ENCODE data around the gene OLFML3. TPM values are rescaled to one million over a fixed set of nuclear protein-coding genes. Genes with fewer than 3 reads are reported as not detected.

Gene OLFML3
- total RNA-seq, 1 donor, result 135 TPM

GRCh38 chr1:113950908-113951307 is 28.4 kb upstream of the OLFML3 start:
- DNase-seq (ENCODE audit: low read depth), result no peak
- no peak overlapping the region for H3K4me3 ChIP-seq (ENCODE audit: low read depth, low read length)
- TF ChIP-seq, protein P1, sequence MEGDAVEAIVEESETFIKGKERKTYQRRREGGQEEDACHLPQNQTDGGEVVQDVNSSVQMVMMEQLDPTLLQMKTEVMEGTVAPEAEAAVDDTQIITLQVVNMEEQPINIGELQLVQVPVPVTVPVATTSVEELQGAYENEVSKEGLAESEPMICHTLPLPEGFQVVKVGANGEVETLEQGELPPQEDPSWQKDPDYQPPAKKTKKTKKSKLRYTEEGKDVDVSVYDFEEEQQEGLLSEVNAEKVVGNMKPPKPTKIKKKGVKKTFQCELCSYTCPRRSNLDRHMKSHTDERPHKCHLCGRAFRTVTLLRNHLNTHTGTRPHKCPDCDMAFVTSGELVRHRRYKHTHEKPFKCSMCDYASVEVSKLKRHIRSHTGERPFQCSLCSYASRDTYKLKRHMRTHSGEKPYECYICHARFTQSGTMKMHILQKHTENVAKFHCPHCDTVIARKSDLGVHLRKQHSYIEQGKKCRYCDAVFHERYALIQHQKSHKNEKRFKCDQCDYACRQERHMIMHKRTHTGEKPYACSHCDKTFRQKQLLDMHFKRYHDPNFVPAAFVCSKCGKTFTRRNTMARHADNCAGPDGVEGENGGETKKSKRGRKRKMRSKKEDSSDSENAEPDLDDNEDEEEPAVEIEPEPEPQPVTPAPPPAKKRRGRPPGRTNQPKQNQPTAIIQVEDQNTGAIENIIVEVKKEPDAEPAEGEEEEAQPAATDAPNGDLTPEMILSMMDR (IDR thresholded peaks at IDR 0.05; ENCODE audit: insufficient read depth, low read length), result no peak

DNA sequence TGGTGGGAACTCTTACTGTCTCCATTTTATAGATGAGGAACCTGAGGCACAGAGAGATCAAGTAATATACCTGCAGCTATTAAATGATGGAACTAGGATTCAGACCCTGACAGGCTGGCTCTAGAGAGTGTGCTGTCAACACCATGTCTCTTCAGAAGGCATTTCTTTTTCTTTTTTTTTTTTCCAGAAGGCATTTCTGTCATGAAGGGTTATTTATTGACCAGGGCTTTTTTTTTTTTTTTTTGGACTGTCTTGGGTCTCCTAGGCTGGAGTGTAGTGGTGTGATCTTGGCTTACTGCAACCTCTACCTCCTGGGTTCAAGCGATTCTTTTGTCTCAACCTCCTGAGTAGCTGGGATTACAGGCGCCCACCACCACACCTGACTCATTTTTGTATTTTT is 27.6 kb upstream of the OLFML3 start:
- no peak overlapping the region for H3K4me3 ChIP-seq (ENCODE audit: low read depth, low read length)
- TF ChIP-seq, protein P1 (IDR thresholded peaks at IDR 0.05; ENCODE audit: insufficient read depth, low read length), result no peak
- no peak for DNase-seq (ENCODE audit: low read depth)

DNA sequence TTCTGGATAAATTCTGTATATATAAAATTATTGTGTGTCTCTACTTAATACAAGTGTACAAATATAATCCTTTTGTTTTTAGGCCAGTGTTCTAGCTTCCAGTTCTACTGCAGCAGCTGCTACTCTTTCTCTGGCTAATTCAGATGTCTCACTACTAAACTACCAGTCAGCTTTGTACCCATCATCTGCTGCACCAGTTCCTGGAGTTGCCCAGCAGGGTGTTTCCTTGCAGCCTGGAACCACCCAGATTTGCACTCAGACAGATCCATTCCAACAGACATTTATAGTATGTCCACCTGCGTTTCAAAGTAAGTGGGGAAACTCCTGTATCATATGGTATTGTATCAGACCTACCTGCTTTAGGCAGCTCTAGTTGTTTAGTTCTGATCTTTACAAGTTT is 21.3 kb upstream of the OLFML3 start:
- TF ChIP-seq, protein P1 (IDR thresholded peaks at IDR 0.05; ENCODE audit: insufficient read depth, low read length), result no peak
- no peak overlapping the region for H3K4me3 ChIP-seq (ENCODE audit: low read depth, low read length)
- no peak for DNase-seq (ENCODE audit: low read depth)

- TF ChIP-seq, protein P1 (IDR thresholded peaks at IDR 0.05; ENCODE audit: insufficient read depth, low read length), result no peak
- no peak overlapping the region for H3K4me3 ChIP-seq (ENCODE audit: low read depth, low read length)
- DNase-seq (ENCODE audit: low read depth), result no peak
Measured at GRCh38 chr1:113958691-113959090, 20.6 kb upstream of the OLFML3 start.

DNA sequence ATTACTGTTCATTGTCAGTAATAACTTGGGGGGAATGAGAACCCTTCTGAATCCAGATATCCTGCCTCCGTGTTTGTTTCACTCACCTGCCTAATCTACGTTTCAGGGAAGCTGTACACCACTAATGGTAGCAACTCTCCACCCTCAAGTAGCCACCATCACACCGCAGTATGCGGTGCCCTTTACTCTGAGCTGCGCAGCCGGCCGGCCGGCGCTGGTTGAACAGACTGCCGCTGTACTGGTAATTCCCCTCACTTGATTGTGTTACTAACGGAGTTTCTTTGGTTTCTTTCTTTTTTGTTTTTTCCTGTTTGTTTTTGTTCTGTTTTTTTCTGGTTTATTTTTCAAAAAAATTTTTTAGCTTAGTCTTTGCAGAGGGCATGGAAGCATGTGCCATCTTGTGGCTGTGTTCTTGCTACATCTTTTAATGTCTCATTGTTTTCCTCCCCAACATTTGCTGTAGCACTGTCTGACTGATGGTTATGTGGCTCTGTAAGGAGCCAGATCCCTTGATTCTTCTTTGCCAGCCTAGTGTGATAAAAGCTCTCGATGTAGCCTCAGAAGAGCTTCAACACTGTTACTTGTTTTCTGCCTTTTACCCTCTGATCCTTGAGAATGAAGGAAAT is 15.9 kb upstream of the OLFML3 start:
- no peak overlapping the region for H3K4me3 ChIP-seq (ENCODE audit: low read depth, low read length)
- TF ChIP-seq, protein P1 (IDR thresholded peaks at IDR 0.05; ENCODE audit: insufficient read depth, low read length), result no peak
- DNase-seq (ENCODE audit: low read depth), result no peak

GRCh38 chr1:113965703-113966412 is 13.4 kb upstream of the OLFML3 start:
- DNase-seq (ENCODE audit: low read depth), result peak; percentile 85
- TF ChIP-seq, protein P1 (IDR thresholded peaks at IDR 0.05; ENCODE audit: insufficient read depth, low read length), result no peak
- no peak overlapping the region for H3K4me3 ChIP-seq (ENCODE audit: low read depth, low read length)

All from fibroblast of the aortic adventitia (primary cell).